GM15510 (cell line): Measurements from ENCODE around the gene LHFPL3.

ENCODE experiments used
- POLR2A ChIP-seq: IDR thresholded peaks from 3 replicates; pipeline ENCODE4 v1.6.1; 2011; ENCODE audit warnings: borderline replicate concordance; ENCODE audit not compliant: insufficient read length; ENCODE audit errors: extremely low read depth

Gene LHFPL3

GRCh38 chr7:104804696-104805095, 476.3 kb downstream of the LHFPL3 start:
- no peak for TF ChIP-seq POLR2A

- TF ChIP-seq POLR2A = no peak
Measured at GRCh38 chr7:104805449-104806317, 477.3 kb downstream of the LHFPL3 start.

- no peak for TF ChIP-seq POLR2A
Measured at GRCh38 chr7:104807671-104808070, 479.3 kb downstream of the LHFPL3 start.

- no peak for TF ChIP-seq POLR2A
Measured at GRCh38 chr7:104809906-104810305, 481.5 kb downstream of the LHFPL3 start.

- TF ChIP-seq POLR2A = no peak
Measured at GRCh38 chr7:104814126-104814525, 485.7 kb downstream of the LHFPL3 start.

- no peak for TF ChIP-seq POLR2A
Measured at GRCh38 chr7:104814671-104815400, 486.4 kb downstream of the LHFPL3 start.

- no peak for TF ChIP-seq POLR2A
Measured at GRCh38 chr7:104816537-104816936, 488.1 kb downstream of the LHFPL3 start.

- TF ChIP-seq POLR2A = no peak
Measured at GRCh38 chr7:104818961-104819880, 490.8 kb downstream of the LHFPL3 start.

GRCh38 chr7:104820836-104821535, 492.6 kb downstream of the LHFPL3 start:
- TF ChIP-seq POLR2A = no peak

GRCh38 chr7:104823177-104823576, 494.8 kb downstream of the LHFPL3 start:
- TF ChIP-seq POLR2A = no peak

- no peak for TF ChIP-seq POLR2A
Measured at GRCh38 chr7:104825099-104825498, 496.7 kb downstream of the LHFPL3 start.

- no peak for TF ChIP-seq POLR2A
Measured at GRCh38 chr7:104826135-104826534, 497.7 kb downstream of the LHFPL3 start.

GRCh38 chr7:104836976-104837375, 508.6 kb downstream of the LHFPL3 start:
- TF ChIP-seq POLR2A = no peak
